Skeletal muscle satellite cell (primary cell): ENCODE data around the gene CIAO3.

Experiments
- H3K27me3 ChIP-seq: 2 replicates; pipeline ENCODE4 v1.7.0; 2013; ENCODE audit warnings: low read length; ENCODE audit not compliant: control insufficient read depth, insufficient read depth
- H3K36me3 ChIP-seq: 2 replicates; pipeline ENCODE4 v1.7.0; 2013; ENCODE audit warnings: mild to moderate bottlenecking, control low read depth, low read length; ENCODE audit not compliant: insufficient read depth
- H3K4me1 ChIP-seq: 2 replicates; pipeline ENCODE4 v1.7.0; 2013; ENCODE audit warnings: low read length; ENCODE audit not compliant: control insufficient read depth, insufficient read depth
- H3K4me2 ChIP-seq: 2 replicates; pipeline ENCODE4 v1.7.0; 2013; ENCODE audit warnings: mild to moderate bottlenecking, low read length
- H3K4me3 ChIP-seq: 2 replicates; pipeline ENCODE4 v1.7.0; 2013; ENCODE audit warnings: low read length
- H3K9ac ChIP-seq: 2 replicates; pipeline ENCODE4 v1.7.0; 2013; ENCODE audit warnings: mild to moderate bottlenecking, low read depth, low read length, moderate library complexity
- H3K9me3 ChIP-seq: replicated peaks from 2 replicates; pipeline ENCODE4 v1.7.0; 2013; ENCODE audit warnings: mild to moderate bottlenecking, control low read depth, low read length

CIAO3 gene

DNA sequence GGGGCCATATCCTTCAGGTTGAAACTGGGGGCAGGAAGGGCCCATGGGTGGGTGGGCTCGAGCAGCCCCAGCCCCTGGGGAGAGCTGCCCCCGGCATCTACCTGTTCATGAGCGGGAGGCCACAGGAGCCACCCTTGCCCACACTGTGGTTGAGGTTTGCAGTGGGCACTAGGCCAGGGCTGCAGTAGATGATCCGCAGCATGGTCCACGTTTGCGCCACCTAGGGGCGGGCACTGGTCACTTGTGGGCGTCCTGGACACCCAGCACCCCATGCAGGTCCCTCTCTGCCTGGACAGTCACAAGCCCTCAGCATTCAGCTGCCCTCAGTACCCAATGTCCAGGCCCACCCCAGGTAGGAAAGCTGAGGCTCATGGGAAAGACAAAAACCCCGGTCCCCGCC is 54.8 kb downstream of the CIAO3 start:
- H3K27me3 ChIP-seq = no peaks in the 10 kb centered on the region
- H3K4me1 ChIP-seq = peaks cover 51% of the 10 kb centered on the region
- no peak overlapping the region for H3K9ac ChIP-seq
- no peak overlapping the region for H3K4me2 ChIP-seq
- H3K9me3 ChIP-seq = no peaks in the 10 kb centered on the region
- H3K4me3 ChIP-seq = no peak overlapping the region
- H3K36me3 ChIP-seq = peaks cover 35% of the 10 kb centered on the region

DNA sequence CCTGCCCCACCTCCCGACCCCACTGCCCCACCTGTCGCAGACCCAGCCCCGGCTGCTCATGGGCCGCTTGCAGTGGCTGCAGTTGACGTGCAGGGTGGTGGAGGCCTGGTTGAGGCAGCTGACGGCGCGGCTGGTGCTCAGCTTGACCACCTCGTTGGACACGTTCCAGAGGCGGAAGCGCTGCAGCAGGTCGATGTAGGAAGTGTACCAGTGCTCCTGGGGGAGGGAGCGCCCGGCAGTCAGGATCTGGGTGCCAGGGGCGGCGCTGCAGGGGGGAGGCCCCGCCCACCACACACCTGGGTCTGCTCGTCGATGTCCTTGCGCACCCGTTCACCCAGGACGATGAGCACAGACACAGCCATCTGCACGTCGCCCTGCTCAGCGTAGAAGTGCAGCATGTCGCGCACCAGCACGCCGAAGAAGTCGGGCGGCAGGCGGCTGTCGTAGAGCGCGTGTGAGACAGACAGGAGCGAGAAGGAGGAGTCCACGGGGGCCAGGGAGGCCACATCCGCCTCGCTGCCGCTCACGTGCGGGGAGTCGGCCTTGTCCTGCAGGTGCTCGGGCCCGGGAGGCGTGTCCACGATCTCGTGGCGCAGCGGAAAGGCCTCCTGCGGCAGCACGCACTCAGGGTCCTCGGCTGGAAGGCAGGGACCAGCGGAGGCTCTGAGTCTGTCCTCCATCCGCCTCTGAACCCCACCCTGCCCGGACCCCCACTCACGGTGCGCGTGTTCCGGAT is 55.7 kb downstream of the CIAO3 start:
- Histone ChIP-seq H3K4me3 (no peak overlapping the region), H3K4me2 (peak overlapping the region; percentile 97), H3K9ac (no peak overlapping the region), H3K36me3 (peaks cover 35% of the 10 kb centered on the region), H3K27me3 (no peaks in the 10 kb centered on the region), H3K9me3 (no peaks in the 10 kb centered on the region), H3K4me1 (peaks cover 48% of the 10 kb centered on the region)

DNA sequence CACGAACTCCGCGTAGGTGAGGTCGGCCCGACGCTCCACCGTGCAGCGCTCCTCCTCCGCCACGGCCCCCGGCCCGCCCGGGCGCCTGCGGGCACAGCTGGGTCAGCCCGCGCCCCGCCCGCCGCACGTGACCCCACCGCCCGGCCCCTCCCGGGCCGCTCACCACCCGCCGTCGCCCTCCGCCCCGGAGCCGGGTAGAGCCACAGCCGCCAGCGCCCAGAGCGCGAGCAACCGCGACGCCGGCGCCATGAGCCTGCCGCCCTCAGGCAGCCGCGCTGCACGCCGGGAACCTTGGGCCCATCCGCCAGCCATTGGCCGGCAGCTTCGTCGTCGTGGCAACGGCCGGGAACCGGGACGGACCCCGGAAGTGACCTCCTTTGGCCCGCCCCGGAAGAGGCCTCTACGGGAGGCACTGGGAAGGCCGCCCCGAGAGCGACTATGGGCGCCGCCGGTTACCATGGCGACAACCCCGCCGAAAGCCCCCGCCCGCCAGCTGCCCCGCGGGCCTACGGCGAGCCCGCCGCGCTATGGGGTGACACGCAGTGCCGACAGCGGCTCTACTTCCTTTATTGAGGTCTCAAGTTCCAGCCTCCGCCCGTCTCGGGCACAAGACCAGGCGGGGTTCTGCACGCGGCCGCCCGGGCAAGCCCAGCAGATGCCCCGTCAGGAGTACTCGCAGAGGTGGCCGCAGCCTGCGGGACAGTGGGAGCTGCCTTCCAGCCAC is 56.6 kb downstream of the CIAO3 start, which contains the start of gene JMJD8:
JMJD8 (minus strand) TSS at position 264 of the 724 bp plus-strand sequence; CDS start at position 249, 15 bp downstream.
- peak within 1 kb of the TSS; percentile 79 for H3K4me3 ChIP-seq
- peak within 1 kb of the TSS; percentile 76 for H3K9ac ChIP-seq
- no peaks in the 10 kb centered on the region for H3K27me3 ChIP-seq
- peaks cover 45% of the 10 kb centered on the region for H3K4me1 ChIP-seq
- no peaks in the 10 kb centered on the region for H3K9me3 ChIP-seq
- peak within 1 kb of the TSS; percentile 97 for H3K4me2 ChIP-seq
- peaks cover 35% of the 10 kb centered on the region for H3K36me3 ChIP-seq

- Histone ChIP-seq H3K9ac (peak overlapping the region; percentile 76), H3K4me2 (peak overlapping the region; percentile 94), H3K4me3 (peak overlapping the region; percentile 79), H3K36me3 (peaks cover 35% of the 10 kb centered on the region), H3K4me1 (peaks cover 41% of the 10 kb centered on the region), H3K27me3 (no peaks in the 10 kb centered on the region), H3K9me3 (no peaks in the 10 kb centered on the region)
These were observed 57.3 kb downstream of the CIAO3 start for GRCh38 chr16:683396-684070.

GRCh38 chr16:682493-683395 is 58.1 kb downstream of the CIAO3 start:
- H3K9me3 ChIP-seq = no peaks in the 10 kb centered on the region
- H3K36me3 ChIP-seq = peaks cover 35% of the 10 kb centered on the region
- peaks cover 41% of the 10 kb centered on the region for H3K4me1 ChIP-seq
- no peaks in the 10 kb centered on the region for H3K27me3 ChIP-seq
- H3K4me3 ChIP-seq = peak overlapping the region; percentile 79
- peak overlapping the region; percentile 76 for H3K9ac ChIP-seq
- H3K4me2 ChIP-seq = peak overlapping the region; percentile 94

DNA sequence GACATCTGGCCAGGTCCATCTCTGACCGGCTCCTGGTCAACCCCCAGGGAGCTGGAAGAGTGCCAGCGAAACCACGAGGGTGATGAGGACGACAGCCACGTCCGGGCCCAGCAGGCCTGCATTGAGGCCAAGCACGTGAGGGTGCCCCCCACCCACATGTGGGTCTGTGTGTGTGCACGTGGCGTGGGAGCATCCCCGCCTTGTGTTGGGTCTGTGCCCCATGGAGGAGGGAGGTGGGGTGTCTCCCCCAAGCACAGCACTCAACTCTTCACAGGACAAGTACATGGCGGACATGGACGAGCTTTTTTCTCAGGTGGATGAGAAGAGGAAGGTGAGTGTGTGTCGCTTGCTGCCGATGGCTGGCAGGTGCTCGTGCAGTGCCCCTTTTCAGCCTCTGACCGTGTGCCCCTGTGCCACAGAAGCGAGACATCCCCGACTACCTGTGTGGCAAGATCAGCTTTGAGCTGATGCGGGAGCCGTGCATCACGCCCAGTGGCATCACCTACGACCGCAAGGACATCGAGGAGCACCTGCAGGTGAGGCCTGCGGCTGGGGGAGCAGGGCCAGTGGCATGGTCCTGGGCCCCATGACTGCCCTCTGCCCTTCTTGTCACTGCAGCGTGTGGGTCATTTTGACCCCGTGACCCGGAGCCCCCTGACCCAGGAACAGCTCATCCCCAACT is 58.9 kb downstream of the CIAO3 start:
- H3K4me2 ChIP-seq = peak overlapping the region; percentile 100
- H3K36me3 ChIP-seq = peaks cover 35% of the 10 kb centered on the region
- H3K27me3 ChIP-seq = no peaks in the 10 kb centered on the region
- H3K4me3 ChIP-seq = peak overlapping the region; percentile 96
- H3K9me3 ChIP-seq = no peaks in the 10 kb centered on the region
- H3K4me1 ChIP-seq = peaks cover 41% of the 10 kb centered on the region
- H3K9ac ChIP-seq = peak overlapping the region; percentile 91

- Histone ChIP-seq H3K9me3 (no peaks in the 10 kb centered on the region), H3K4me2 (peak overlapping the region; percentile 100), H3K9ac (peak overlapping the region; percentile 91), H3K4me1 (peaks cover 41% of the 10 kb centered on the region), H3K36me3 (peaks cover 33% of the 10 kb centered on the region), H3K4me3 (peak overlapping the region; percentile 96), H3K27me3 (no peaks in the 10 kb centered on the region)
These were observed 59.6 kb downstream of the CIAO3 start for GRCh38 chr16:680967-681745.

DNA sequence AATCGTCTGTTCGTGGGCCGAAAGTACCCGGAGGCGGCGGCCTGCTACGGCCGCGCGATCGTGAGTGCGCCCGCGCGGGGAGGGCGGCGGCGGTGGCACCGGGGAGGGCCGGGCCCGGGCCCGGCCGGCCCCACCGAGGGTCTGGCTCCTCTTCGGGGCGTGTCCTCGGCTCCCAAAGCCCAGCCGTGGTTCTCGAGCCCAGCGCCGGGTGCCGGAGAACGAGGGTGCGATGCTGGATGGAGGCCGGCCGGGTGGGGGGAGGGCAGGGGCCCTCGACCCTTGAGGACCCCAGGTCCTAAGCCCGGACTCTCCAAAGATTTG is 60.2 kb downstream of the CIAO3 start:
- H3K4me3 ChIP-seq = peak overlapping the region; percentile 96
- peaks cover 30% of the 10 kb centered on the region for H3K36me3 ChIP-seq
- peaks cover 41% of the 10 kb centered on the region for H3K4me1 ChIP-seq
- H3K9me3 ChIP-seq = no peaks in the 10 kb centered on the region
- peak overlapping the region; percentile 91 for H3K9ac ChIP-seq
- H3K4me2 ChIP-seq = peak overlapping the region; percentile 100
- H3K27me3 ChIP-seq = no peaks in the 10 kb centered on the region

- peaks cover 24% of the 10 kb centered on the region for H3K36me3 ChIP-seq
These were observed 60.8 kb downstream of the CIAO3 start, which contains the start of gene STUB1 for GRCh38 chr16:679814-680624. TSS of gene STUB1 (plus strand) at chr16:680410. CDS start at chr16:680526, 116 bp downstream.

More at GRCh38 chr16:679814-680624, 60.8 kb downstream of the CIAO3 start, which contains the start of gene STUB1:
- H3K9me3 ChIP-seq = no peaks in the 10 kb centered on the region
- H3K4me1 ChIP-seq = peaks cover 44% of the 10 kb centered on the region
- peak within 1 kb of the TSS; percentile 96 for H3K4me3 ChIP-seq
- H3K4me2 ChIP-seq = peak within 1 kb of the TSS; percentile 100
- peak within 1 kb of the TSS; percentile 91 for H3K9ac ChIP-seq
- H3K27me3 ChIP-seq = no peaks in the 10 kb centered on the region
